Stromal cell of bone marrow (primary cell): Measurements from ENCODE around the gene TMEM63B.
"Not testable (repeated sequence)": the region's sequence is repeated elsewhere in the genome, so short reads cannot be mapped to it uniquely, and the experiment has no call there.

Experiments used
- DNase-seq: peaks from one replicate; pipeline ENCODE4 v3.0.0-alpha.2; 2012; ENCODE audit warnings: low read depth

Gene TMEM63B

GRCh38 chr6:44127186-44128019 lies at the start of gene TMEM63B, which contains the start of gene MRPL14:
Gene TMEM63B (plus strand): TSS chr6:44127554. CDS start chr6:44134585, 7,031 bp downstream.
Gene MRPL14 (minus strand): TSS chr6:44127452. CDS start chr6:44116611, 10,841 bp downstream.
- peak; percentile 71 for DNase-seq

GRCh38 chr6:44078219-44078826 lies 49.0 kb upstream of the TMEM63B start:
- DNase-seq: no peak

GRCh38 chr6:44078827-44079671 lies 48.3 kb upstream of the TMEM63B start:
- peak; percentile 54 for DNase-seq

- DNase-seq: no peak
These were observed 47.7 kb upstream of the TMEM63B start for GRCh38 chr6:44079672-44080071.

GRCh38 chr6:44080561-44081521 lies 46.5 kb upstream of the TMEM63B start:
- DNase-seq: no peak

GRCh38 chr6:44081753-44082152 lies 45.6 kb upstream of the TMEM63B start:
- no peak for DNase-seq

- DNase-seq: no peak
These were observed 44.5 kb upstream of the TMEM63B start for GRCh38 chr6:44082872-44083321.

- no peak for DNase-seq
These were observed 42.9 kb upstream of the TMEM63B start for GRCh38 chr6:44084231-44085014.

- no peak for DNase-seq
These were observed 42.1 kb upstream of the TMEM63B start for GRCh38 chr6:44085219-44085618.

GRCh38 chr6:44086931-44087574 lies 40.3 kb upstream of the TMEM63B start:
- no peak for DNase-seq

GRCh38 chr6:44087623-44088022 lies 39.7 kb upstream of the TMEM63B start:
- no peak for DNase-seq

GRCh38 chr6:44088827-44089590 lies 38.3 kb upstream of the TMEM63B start:
- no peak for DNase-seq

- DNase-seq: no peak
These were observed 36.9 kb upstream of the TMEM63B start for GRCh38 chr6:44090465-44090864.

GRCh38 chr6:44091356-44091755 lies 36.0 kb upstream of the TMEM63B start:
- not testable (repeated sequence) for DNase-seq

- no peak for DNase-seq
These were observed 35.1 kb upstream of the TMEM63B start for GRCh38 chr6:44091981-44092884.

- no peak for DNase-seq
These were observed 34.3 kb upstream of the TMEM63B start for GRCh38 chr6:44093066-44093465.

- no peak for DNase-seq
These were observed 33.5 kb upstream of the TMEM63B start for GRCh38 chr6:44093750-44094402.
